Measurements from ENCODE around the gene VAMP3.

The VAMP3 gene

DNA sequence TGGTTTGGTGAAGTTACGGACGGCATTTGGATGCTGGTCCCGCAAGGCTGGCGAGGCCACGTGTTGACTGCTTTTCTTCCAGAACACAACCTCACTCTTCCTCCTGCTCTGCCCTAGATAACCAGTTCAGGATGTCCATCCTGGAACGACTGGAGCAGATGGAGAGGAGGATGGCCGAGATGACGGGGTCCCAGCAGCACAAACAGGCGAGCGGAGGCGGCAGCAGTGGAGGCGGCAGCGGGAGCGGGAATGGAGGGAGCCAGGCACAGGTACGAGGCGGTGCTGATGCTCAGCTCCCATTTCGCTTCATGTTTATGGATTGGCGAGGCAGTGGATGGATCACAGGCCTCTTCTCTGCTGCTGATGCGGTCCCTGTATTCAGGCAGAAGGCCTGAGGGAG, 38.8 kb upstream of the VAMP3 start:
- DNase-seq (ENCODE audit: low read depth), result no peak
- TF ChIP-seq, protein P1, sequence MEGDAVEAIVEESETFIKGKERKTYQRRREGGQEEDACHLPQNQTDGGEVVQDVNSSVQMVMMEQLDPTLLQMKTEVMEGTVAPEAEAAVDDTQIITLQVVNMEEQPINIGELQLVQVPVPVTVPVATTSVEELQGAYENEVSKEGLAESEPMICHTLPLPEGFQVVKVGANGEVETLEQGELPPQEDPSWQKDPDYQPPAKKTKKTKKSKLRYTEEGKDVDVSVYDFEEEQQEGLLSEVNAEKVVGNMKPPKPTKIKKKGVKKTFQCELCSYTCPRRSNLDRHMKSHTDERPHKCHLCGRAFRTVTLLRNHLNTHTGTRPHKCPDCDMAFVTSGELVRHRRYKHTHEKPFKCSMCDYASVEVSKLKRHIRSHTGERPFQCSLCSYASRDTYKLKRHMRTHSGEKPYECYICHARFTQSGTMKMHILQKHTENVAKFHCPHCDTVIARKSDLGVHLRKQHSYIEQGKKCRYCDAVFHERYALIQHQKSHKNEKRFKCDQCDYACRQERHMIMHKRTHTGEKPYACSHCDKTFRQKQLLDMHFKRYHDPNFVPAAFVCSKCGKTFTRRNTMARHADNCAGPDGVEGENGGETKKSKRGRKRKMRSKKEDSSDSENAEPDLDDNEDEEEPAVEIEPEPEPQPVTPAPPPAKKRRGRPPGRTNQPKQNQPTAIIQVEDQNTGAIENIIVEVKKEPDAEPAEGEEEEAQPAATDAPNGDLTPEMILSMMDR (IDR thresholded peaks at IDR 0.05; ENCODE audit: low read depth, low read length, missing control alignments), result no peak
- H3K4me3 ChIP-seq (ENCODE audit: low read depth, low read length), result no peak overlapping the region

DNA sequence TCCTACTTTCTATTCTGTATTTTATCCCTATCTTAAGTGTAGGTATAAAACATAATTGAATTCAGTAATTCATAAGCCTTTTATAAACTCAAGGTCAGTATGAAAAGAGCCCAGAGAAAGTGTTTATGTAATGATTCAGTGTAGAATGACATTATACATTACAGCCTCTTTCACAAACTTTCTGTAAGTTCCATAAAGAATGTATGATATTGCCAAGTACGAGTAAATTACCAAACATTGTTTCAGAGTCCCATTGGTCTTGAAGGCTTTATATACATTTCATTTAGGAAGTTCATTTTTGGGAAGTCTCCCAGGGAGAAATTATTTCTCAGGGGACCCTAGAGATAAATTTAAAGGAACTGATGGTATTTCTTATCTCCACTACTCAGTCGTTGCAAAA, 37.8 kb upstream of the VAMP3 start:
- TF ChIP-seq, protein P1 (IDR thresholded peaks at IDR 0.05; ENCODE audit: low read depth, low read length, missing control alignments), result no peak
- DNase-seq (ENCODE audit: low read depth), result no peak
- H3K4me3 ChIP-seq (ENCODE audit: low read depth, low read length), result no peak overlapping the region

DNA sequence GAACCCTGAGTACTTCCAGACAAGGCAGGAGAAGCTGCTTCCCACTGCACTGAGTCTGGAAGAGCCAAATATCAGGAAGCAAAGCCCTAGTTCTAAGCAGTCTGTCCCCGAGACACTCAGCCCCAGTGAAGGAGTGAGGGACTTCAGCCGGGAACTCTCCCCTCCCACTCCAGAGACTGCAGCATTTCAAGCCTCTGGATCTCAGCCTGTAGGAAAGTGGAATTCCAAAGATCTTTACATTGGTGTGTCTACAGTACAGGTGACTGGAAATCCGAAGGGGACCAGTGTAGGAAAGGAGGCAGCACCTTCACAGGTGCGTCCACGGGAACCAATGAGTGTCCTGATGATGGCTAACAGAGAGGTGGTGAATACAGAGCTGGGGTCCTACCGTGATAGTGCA, 33.1 kb upstream of the VAMP3 start:
- no peak overlapping the region for H3K4me3 ChIP-seq (ENCODE audit: low read depth, low read length)
- TF ChIP-seq, protein P1 (IDR thresholded peaks at IDR 0.05; ENCODE audit: low read depth, low read length, missing control alignments), result no peak
- DNase-seq (ENCODE audit: low read depth), result no peak

DNA sequence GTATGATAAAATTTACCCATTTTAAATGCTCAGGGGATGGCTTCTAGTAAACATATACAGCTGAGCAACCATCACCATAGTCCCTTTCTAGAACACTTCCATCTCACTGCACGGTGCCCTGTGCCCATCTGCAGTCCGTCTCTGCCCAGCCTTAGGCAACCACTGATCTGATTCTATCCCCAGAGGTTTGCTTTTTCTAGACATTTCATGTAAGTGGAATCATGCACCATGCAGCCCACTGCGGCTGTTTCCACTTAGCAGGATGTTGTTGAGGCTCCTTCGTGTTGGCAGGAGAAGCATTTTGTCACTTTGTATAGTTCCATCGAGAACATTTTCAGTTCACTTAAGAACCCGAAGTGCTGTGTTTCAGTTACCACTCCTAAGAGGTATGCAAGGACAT, 27.8 kb upstream of the VAMP3 start:
- TF ChIP-seq, protein P1 (IDR thresholded peaks at IDR 0.05; ENCODE audit: low read depth, low read length, missing control alignments), result no peak
- no peak overlapping the region for H3K4me3 ChIP-seq (ENCODE audit: low read depth, low read length)
- DNase-seq (ENCODE audit: low read depth), result no peak

DNA sequence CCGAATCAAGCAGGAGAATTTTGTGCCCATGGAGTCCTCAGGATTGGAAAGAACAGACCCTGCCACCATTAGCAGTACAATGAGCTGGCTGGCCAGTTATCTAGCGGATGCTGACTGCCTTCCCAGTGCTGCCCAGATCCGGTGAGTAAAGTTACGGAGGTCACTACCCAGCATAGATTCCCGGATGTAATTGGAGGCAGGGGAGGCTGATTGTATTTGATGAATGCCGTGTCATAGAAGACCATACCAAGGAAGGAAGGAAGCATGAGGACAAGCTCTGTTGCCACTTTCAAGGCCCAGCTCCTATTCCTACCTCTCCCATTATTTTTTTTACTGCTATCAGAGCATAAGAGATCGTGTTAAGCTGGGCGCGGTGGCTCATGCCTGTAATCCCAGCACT, 26.2 kb upstream of the VAMP3 start:
- no peak overlapping the region for H3K4me3 ChIP-seq (ENCODE audit: low read depth, low read length)
- DNase-seq (ENCODE audit: low read depth), result no peak
- TF ChIP-seq, protein P1 (IDR thresholded peaks at IDR 0.05; ENCODE audit: low read depth, low read length, missing control alignments), result no peak

DNA sequence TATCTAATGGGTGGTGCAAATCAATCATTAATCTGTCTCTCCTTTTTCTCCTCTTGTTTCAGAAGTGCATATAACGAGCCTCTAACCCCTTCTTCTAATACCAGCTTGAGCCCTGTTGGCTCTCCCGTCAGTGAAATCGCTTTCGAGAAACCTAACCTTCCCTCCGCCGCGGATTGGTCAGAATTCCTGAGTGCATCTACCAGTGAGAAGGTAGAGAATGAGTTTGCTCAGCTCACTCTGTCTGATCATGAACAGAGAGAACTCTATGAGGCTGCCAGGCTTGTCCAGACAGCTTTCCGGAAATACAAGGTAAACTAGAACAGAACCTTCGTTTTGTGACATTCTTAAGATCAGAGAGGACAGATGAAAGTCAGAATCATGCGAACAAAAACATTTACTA, 25.3 kb upstream of the VAMP3 start:
- TF ChIP-seq, protein P1 (IDR thresholded peaks at IDR 0.05; ENCODE audit: low read depth, low read length, missing control alignments), result no peak
- H3K4me3 ChIP-seq (ENCODE audit: low read depth, low read length), result no peak overlapping the region
- no peak for DNase-seq (ENCODE audit: low read depth)

DNA sequence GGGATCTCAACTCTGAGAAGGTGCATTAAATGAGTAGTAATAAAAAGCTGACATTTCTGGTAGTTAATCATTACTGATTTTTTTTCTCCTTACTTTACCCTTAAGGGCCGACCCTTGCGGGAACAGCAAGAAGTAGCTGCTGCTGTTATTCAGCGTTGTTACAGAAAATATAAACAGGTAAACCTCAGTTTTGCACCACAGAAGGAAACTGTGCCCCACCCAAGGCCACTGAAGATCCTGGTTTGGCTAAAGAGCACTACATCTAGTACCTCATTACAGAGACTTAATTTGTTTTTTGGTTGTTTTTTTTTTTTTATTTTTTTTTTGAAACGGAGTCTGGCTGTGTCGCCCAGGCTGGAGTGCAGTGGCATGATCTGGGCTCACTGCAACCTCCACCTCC, 23.5 kb upstream of the VAMP3 start:
- no peak overlapping the region for H3K4me3 ChIP-seq (ENCODE audit: low read depth, low read length)
- TF ChIP-seq, protein P1 (IDR thresholded peaks at IDR 0.05; ENCODE audit: low read depth, low read length, missing control alignments), result no peak
- DNase-seq (ENCODE audit: low read depth), result no peak
